GM18508 (cell line): ENCODE results near the gene ZMIZ1.

Source experiments
- ATAC-seq: cut with Tn5 transposase; IDR thresholded peaks from one replicate; pipeline ENCODE4 v1.9.1; 2021; ENCODE audit warnings: moderate number of reproducible peaks; ENCODE audit not compliant: insufficient read depth, unreplicated experiment

The ZMIZ1 gene

GRCh38 chr10:79049931-79050895 is 18.6 kb upstream of the ZMIZ1 start:
- no peak for ATAC-seq

- no peak for ATAC-seq
Observed at GRCh38 chr10:79050896-79051555, 17.7 kb upstream of the ZMIZ1 start.

GRCh38 chr10:79051766-79052165 is 17.0 kb upstream of the ZMIZ1 start:
- ATAC-seq = no peak

GRCh38 chr10:79052291-79053080 is 16.3 kb upstream of the ZMIZ1 start:
- ATAC-seq = no peak

- no peak for ATAC-seq
Observed at GRCh38 chr10:79053081-79053434, 15.7 kb upstream of the ZMIZ1 start.

- ATAC-seq = no peak
Observed at GRCh38 chr10:79053481-79054202, 15.1 kb upstream of the ZMIZ1 start.

- ATAC-seq = no peak
Observed at GRCh38 chr10:79054203-79055099, 14.3 kb upstream of the ZMIZ1 start.

GRCh38 chr10:79055100-79055782 is 13.5 kb upstream of the ZMIZ1 start:
- ATAC-seq = no peak

GRCh38 chr10:79055892-79056291 is 12.9 kb upstream of the ZMIZ1 start:
- no peak for ATAC-seq

- ATAC-seq = no peak
Observed at GRCh38 chr10:79056361-79056735, 12.4 kb upstream of the ZMIZ1 start.

- no peak for ATAC-seq
Observed at GRCh38 chr10:79056736-79057391, 11.9 kb upstream of the ZMIZ1 start.

GRCh38 chr10:79057481-79058275 is 11.1 kb upstream of the ZMIZ1 start:
- no peak for ATAC-seq

GRCh38 chr10:79058899-79059841 is 9.6 kb upstream of the ZMIZ1 start:
- ATAC-seq = no peak

- no peak for ATAC-seq
Observed at GRCh38 chr10:79059859-79060379, 8.8 kb upstream of the ZMIZ1 start.

- ATAC-seq = no peak
Observed at GRCh38 chr10:79060641-79061255, 8.0 kb upstream of the ZMIZ1 start.
